Hematopoietic multipotent progenitor cell treated with erythropoietin and hydrocortisone succinate and interleukin-3 and kit ligand, for 4 days (in vitro differentiated cells): Measurements from ENCODE around the gene PDZRN3.

ENCODE experiments used
- DNase-seq: peaks from one replicate; pipeline ENCODE4 v3.0.0-alpha.2; 2015

The PDZRN3 gene

GRCh38 chr3:73622091-73622805, 2.5 kb downstream of the PDZRN3 start:
- DNase-seq = no peak

DNA sequence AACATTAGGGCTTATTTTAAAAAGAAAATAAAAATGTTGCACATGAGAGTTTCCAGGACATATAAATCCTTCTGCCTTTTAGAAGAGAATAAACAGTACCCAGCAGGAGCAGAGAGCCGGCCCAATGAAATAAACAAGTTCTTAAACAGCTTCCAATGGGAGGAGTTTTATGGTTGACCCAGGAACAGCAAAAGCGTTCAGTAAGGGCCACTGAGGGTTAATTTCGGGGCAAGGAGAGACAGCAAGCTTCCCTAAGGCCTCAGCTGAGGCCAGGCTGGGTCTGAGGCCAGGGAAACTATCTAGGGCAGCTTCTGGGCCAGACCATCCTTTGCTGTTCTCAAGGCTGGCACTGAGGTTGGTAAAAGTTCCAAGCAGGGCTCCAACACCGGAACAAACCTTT, 3.4 kb downstream of the PDZRN3 start:
- DNase-seq = no peak

DNA sequence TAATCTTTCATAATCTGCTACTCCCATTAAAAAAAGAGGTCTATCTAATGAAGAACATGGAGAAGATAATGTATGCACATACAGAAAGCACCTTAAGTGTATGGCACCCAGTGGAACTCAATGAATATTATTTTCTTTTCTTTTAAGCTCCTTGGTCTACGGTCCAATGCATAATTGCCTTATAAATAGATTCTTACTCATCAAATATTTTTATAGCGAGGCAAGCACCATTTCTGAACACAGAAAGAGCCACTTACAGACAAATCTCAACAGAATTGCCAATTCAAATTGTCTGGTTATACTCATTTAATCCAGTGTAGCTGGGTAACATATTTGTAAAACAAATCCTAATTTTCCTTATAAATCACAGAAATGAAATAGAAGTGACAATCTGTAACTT, 6.3 kb downstream of the PDZRN3 start:
- no peak for DNase-seq

DNA sequence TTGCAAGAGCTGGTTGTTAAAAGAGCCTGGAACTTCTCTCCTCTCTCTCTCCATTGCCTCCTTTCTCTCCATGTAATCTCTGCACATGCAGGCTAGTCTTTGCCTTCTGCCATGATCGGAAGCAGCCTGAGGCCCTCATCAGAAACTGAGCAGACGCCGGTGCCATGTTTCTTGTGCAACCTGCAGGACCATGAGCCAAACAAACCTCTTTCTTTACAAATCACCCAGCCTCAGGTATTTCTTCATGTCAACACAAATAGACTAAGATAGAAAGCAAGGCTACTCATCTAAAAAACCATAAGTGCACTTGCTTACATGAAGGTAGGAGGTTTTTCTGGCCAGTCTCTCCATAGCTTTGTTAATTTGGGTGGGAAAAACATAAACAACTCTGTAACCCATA, 8.7 kb downstream of the PDZRN3 start:
- DNase-seq = no peak

GRCh38 chr3:73614419-73614818, 10.3 kb downstream of the PDZRN3 start:
- DNase-seq = no peak

DNA sequence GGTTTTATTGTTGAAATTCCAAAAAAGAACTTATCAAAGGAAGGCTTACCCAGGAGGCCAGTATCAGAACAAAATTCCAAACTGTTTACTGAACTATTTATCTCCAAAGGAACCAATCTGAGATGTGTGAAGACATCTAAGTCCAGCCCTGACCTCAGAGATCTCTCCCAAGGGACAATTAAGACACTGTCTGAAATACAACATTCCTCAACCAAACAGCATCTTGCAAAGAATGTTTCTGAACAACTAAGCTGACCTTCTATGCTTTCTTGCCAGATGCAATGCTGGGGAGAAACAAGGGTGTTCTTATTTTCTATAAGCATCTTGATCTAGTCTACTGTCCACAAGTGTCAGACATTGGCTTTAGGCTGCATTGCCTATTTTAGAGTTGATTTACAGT, 13.6 kb downstream of the PDZRN3 start:
- DNase-seq = no peak

DNA sequence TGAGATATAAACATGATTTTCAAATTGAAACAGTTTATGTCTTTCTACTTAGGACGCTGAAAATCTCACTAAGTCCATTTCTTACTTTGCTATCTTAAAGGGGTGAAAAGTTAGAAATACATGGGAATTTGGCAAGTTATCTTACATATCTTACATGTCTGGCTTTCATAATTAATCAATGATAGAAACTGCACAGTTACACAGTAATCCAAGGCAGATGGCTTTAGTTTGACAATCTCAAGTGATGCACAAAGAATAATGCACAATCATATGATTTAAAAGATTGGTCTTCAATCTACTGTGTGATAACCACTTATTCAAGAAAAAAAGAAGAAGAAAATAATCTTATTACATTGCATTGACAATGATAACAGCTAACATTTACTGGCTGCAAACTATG, 14.2 kb downstream of the PDZRN3 start:
- DNase-seq = no peak

GRCh38 chr3:73609655-73610054, 15.1 kb downstream of the PDZRN3 start:
- DNase-seq = no peak

- DNase-seq = no peak
Observed at GRCh38 chr3:73609315-73609641, 15.5 kb downstream of the PDZRN3 start.

- DNase-seq = no peak
Observed at GRCh38 chr3:73608456-73609314, 16.1 kb downstream of the PDZRN3 start.

GRCh38 chr3:73605861-73606260, 18.9 kb downstream of the PDZRN3 start:
- DNase-seq = no peak

DNA sequence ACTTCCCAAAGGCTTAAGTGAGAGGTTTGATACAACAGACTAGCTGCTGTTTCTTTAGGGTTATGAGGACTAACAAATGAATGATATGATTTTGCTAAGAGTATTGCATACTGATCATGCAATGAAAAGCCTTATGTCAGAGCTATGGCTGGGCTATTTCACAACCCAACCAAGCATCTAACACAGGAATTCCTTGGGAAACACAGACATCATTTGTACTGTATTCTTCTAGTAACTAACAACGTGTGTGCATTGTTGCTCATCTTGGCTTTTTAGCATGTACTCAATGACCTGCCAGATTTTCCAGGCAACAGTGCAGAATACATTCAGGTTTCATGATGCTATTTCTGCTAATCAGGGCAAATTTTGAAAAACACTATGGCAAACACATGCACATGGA, 19.3 kb downstream of the PDZRN3 start:
- DNase-seq = no peak

GRCh38 chr3:73604451-73604850, 20.3 kb downstream of the PDZRN3 start:
- no peak for DNase-seq

DNA sequence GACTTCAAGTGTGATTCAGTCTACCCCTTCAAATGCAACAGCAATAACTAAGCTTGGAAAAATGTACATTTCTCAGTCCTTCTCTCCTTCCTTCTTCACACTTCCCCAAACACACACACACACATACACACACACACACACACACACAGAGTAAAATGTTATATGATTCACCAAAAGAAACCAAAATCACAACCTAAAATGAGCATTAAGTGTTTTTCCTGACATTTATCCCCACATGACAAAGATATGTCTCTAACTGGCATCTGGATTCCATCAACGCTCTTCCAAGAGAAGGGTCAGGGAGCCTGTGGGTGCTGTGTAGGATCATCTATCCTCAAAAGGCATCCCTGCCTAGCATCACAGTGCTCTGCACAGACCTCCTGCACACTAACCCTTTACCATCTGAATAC, 21.0 kb downstream of the PDZRN3 start:
- no peak for DNase-seq

DNA sequence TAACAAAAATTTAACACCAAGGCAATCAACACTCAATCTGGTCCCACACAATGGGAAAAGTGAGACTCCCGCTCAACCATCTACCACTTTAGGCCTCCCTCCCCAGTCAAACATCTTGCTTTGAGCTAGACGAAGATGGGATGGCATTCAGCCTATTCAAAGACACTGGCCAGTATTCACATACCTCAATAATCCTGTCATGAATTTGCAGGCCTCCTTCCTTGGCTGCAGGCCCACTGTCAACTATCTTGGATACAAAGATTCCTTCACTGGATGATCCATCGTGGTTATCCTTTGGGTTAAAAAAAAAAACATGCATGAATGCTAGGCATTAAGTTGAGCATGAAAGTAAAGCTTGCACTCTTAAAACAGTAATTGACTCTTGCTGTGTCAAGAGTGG, 22.6 kb downstream of the PDZRN3 start:
- DNase-seq = no peak

DNA sequence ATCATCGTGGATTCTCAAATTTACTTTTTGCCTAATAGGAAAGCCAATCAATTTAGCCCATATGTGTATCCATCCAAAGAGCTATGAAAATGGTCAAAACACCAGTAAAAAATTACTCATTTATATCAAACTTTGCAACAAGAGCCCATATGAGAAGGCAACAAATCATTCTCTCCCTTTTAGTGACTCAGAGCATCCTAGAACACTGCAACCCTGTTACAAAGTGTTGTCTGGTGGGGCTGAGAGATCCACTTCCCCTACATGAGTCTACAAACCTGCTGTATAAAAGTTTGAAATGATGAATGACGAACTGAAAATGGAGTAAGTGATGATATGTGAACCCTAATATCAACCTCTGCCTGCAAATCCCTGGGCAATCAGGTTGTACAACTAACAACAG, 23.3 kb downstream of the PDZRN3 start:
- no peak for DNase-seq

- DNase-seq = no peak
Observed at GRCh38 chr3:73601011-73601410, 23.7 kb downstream of the PDZRN3 start.

- DNase-seq = no peak
Observed at GRCh38 chr3:73600293-73600938, 24.3 kb downstream of the PDZRN3 start.

GRCh38 chr3:73599605-73600004, 25.1 kb downstream of the PDZRN3 start:
- DNase-seq = no peak

GRCh38 chr3:73597476-73597875, 27.3 kb downstream of the PDZRN3 start:
- no peak for DNase-seq

- no peak for DNase-seq
Observed at GRCh38 chr3:73592154-73593144, 32.3 kb downstream of the PDZRN3 start.

GRCh38 chr3:73591286-73591800, 33.4 kb downstream of the PDZRN3 start:
- DNase-seq = no peak

GRCh38 chr3:73586628-73587027, 38.1 kb downstream of the PDZRN3 start:
- DNase-seq = no peak
